Activated naive CD4-positive, alpha-beta T cell treated with Interleukin-2 at 50 U/mL for 16 hours (primary cell): ENCODE data around the gene FLRT1.
A peak's percentile ranks its signal among the peaks of the same experiment; 100 is the strongest.

Experiments
- DNase-seq: peaks from one replicate; pipeline ENCODE4 v3.0.0-alpha.2; 2020

FLRT1 gene

DNA sequence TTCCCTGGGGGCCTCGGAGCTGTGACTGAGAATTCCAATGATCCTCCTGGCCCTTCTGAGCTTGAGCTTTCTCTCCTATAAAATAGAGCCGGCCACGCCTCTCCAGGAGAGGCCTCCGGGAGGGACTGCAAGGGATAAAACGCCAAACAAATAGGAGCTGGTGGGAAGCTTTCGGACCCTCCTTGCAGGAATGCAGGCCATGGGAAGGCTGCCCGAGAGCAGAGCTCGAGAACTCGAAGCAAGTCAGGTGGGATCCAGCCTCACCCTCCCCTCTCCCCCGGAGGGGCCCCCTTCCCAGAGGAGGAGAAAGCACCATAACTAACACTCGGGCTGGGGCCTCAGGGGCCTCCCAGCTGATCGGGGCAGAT lies 34.6 kb downstream of the FLRT1 start:
- no peak for DNase-seq

DNA sequence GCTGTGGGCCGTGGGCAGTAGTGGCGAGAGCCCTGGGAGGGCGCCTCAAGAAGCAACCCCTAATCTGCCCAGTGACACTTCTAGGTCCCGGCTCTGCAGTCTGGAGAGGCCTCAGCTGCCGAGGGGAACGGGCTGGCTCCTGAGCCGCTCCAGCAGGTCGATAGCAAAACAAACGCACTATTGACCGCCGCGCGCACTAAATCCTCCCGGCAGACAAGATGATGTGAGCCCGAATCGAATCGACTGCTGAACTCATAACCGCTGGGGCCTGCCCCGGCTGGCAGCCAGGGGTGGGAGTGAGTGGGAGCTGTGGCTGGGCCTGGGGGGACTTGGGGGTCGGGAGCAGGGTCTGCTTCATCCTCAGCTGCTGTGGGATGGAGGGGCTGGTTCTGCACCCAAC lies 36.1 kb downstream of the FLRT1 start:
- DNase-seq = no peak

GRCh38 chr11:64072403-64072802 lies 36.7 kb downstream of the FLRT1 start:
- no peak for DNase-seq

DNA sequence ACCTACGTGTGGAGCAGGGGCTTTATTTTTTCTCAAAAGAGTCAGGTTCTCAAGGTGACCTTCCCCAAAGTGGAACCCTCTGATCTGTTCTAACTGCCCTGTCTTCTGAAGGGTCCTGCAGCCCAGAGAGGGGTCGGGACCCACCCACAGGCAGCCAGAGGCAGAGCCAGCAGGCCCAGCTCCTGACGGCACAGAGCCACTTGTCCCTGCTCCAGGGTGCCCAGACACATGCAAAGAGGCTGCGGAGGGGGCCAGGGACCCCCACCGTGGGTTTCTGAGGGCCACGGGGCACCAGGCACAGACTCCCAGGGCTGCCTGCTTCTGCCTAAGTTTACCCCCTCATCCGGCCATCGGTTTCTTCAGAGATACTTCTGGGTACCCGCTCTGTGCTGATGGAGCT lies 37.1 kb downstream of the FLRT1 start:
- DNase-seq = no peak

GRCh38 chr11:64073542-64073941 lies 37.8 kb downstream of the FLRT1 start:
- no peak for DNase-seq

- peak; percentile 48 for DNase-seq
Observed at GRCh38 chr11:64074239-64074638, 38.5 kb downstream of the FLRT1 start.

DNA sequence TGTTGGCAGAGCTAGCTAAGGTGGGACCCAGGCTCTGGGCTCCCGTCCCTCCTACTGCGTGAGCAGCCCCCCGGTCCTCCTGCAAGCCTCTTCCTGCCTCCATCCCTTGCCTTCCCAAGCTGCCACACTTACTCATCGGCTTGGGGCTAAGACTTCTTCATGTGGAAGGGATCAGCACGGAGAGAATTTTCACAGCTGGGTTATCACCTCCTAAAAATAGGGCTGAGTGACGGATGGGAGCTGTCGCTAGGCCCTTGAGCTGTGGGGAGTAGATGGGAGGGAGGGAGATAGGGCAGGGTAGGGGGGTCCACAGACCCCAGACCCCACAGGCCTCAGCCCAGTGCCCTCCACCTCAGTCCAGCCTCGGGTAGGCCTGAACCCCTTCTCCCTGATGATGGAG lies 41.0 kb downstream of the FLRT1 start:
- no peak for DNase-seq

DNA sequence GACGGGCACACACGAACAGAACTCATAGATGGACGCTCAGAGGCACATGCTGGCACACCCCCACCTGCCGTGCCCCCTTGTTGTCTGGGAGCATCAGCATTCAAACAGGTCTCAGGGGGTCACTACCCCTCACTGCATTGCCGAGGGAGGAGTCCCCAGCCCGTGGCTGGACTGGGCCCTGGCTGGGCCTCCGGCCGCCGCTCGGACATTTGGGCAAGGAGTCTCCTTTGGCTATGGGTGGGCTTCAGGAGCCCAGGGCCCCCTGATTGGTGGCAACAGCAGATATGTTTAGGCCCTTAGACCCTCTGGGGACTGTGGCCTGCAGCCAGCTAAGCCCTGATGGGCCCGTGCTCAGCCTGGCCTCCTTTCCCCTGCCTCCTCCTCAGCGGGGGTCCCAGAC lies 41.9 kb downstream of the FLRT1 start:
- no peak for DNase-seq

- DNase-seq = no peak
Observed at GRCh38 chr11:64078284-64078683, 42.6 kb downstream of the FLRT1 start.

GRCh38 chr11:64078905-64079304 lies 43.2 kb downstream of the FLRT1 start:
- no peak for DNase-seq

- no peak for DNase-seq
Observed at GRCh38 chr11:64080390-64080789, 44.7 kb downstream of the FLRT1 start.

GRCh38 chr11:64081745-64082442 lies 46.2 kb downstream of the FLRT1 start:
- no peak for DNase-seq

DNA sequence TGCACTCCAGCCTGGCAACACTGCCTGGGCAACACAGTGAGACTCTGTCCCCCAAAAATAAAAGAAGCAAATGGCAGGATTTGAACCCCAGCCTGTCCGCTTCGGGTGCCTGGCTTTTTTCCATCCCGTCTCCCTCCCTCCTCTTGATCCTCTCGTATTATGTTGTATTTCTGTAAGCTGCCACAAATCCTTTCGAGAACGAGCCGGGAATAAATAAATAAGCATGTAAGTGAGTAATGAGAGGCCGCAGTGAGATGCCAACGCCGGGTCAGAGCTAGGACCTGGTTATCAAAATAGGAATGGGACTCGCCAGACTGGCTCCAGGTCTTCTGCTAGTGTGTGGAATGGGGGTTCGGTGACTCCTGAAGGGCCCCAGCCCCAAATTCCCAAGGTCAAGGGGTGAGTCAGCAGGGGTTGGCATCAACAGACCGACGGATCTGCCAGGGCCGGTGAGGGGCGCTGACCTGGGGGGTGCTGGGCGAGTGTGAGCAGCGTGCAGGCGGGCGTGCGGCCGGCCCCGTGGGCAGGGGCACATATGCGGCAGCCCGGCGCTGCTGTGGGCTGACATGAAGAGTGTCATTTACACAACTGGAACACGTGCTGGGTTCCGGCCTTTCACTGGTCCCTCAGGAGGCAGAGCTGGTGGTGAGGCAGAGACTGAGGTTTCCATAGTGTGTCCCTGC lies 47.8 kb downstream of the FLRT1 start:
- DNase-seq = no peak

GRCh38 chr11:64084146-64084950 lies 48.6 kb downstream of the FLRT1 start:
- DNase-seq = no peak

- no peak for DNase-seq
Observed at GRCh38 chr11:64084951-64085710, 49.4 kb downstream of the FLRT1 start.
